Measurements from ENCODE around the gene ATRN. TPM values are rescaled to one million over a fixed set of nuclear protein-coding genes. Genes with fewer than 3 reads are reported as not detected.
A peak's percentile ranks its signal among the peaks of the same experiment; 100 is the strongest.

ATRN gene
- total and polyA plus RNA-seq, 2 of the 8 experiments (the other 6 are each of a cell fraction or from before 2014, with no cell fraction given): 12.0 to 17.4 TPM

- Histone ChIP-seq H3K9ac (replicated peaks in 1 of 4; ENCODE audit: extremely low read depth in 1 of 4, low read depth in 3 of 4, low read length in 3 of 4) (no peak overlapping the region), H3K56ac (replicated peaks; ENCODE audit: insufficient read length, low read depth, low read length) (no peak overlapping the region), H3K79me1 (ENCODE audit: low read depth, low read length) (no peaks in the 10 kb centered on the region), H3K9me3 (ENCODE audit: insufficient read depth in 2 of 2, low read depth in 1 of 2, low read length in 1 of 2) (no peaks in the 10 kb centered on the region), H3K27me3 (replicated peaks in 1 of 4; ENCODE audit: control insufficient read depth in 3 of 4, extremely low read depth in 1 of 4, insufficient read depth in 3 of 4, low read length in 3 of 4) (no peaks in the 10 kb centered on the region), H2AK5ac (ENCODE audit: low read depth, low read length) (no peak overlapping the region), H4K8ac (ENCODE audit: extremely low read depth, insufficient read depth, low read length) (peak overlapping the region; percentile 36; the same call in 1 of the 2 replicates), H3K4me2 (ENCODE audit: insufficient read depth in 1 of 2, low read depth in 2 of 2, low read length in 2 of 2) (no peak overlapping the region), H3K23ac (ENCODE audit: insufficient read length) (no peak overlapping the region), H3K79me2 (ENCODE audit: control insufficient read depth in 1 of 2, insufficient read depth in 2 of 2, low read length in 2 of 2) (no peaks in the 10 kb centered on the region), H3K14ac (ENCODE audit: insufficient read length) (no peak overlapping the region), H3K4me1 (replicated peaks in 1 of 4; ENCODE audit: control insufficient read depth in 3 of 4, insufficient read depth in 4 of 4, low read length in 3 of 4) (no peaks in the 10 kb centered on the region; a peak in 1 of 7 replicates), H3K18ac (ENCODE audit: extremely low read depth, low read length) (no peak overlapping the region), H2BK12ac (ENCODE audit: low read depth, low read length) (no peak overlapping the region), H3K27ac (ENCODE audit: low read depth, low read length) (no peak overlapping the region), H4K91ac (replicated peaks; ENCODE audit: insufficient read length, low read length) (no peak overlapping the region), H4K20me1 (replicated peaks in 1 of 2; ENCODE audit: control insufficient read depth in 1 of 2, insufficient read depth in 2 of 2, low read length in 2 of 2) (no peaks in the 10 kb centered on the region), H2BK120ac (replicated peaks; ENCODE audit: low read depth, low read length) (no peak overlapping the region), H2BK15ac (ENCODE audit: low read length) (no peak overlapping the region), H3K23me2 (ENCODE audit: low read depth, low read length) (no peaks in the 10 kb centered on the region), H4K5ac (ENCODE audit: insufficient read length, low read depth, low read length) (no peak overlapping the region), H3K36me3 (ENCODE audit: control insufficient read depth in 2 of 4, insufficient read depth in 4 of 4, low read length in 3 of 4) (no peaks in the 10 kb centered on the region), H2BK5ac (ENCODE audit: low read depth, low read length) (no peak overlapping the region), H3K4me3 (ENCODE audit: extremely low read depth in 1 of 4, insufficient read depth in 2 of 4, low read depth in 3 of 4, low read length in 4 of 4) (no peak overlapping the region), H2AFZ (ENCODE audit: low read length) (no peak overlapping the region), H2BK20ac (ENCODE audit: low read length) (no peak overlapping the region), H3K4ac (replicated peaks; ENCODE audit: insufficient read length, low read depth, low read length) (no peak overlapping the region)
- CTCF ChIA-PET (ENCODE audit: partially characterized antibody): interaction anchor here (0.8 to 2.2 kb wide), 9 partner anchors 15 to 91 kb away, joined by 3 to 9 read pairs (median 4); no protein-coding TSS in a partner anchor
- no peak for FAIRE-seq
- no peak for DNase-seq (ENCODE audit: low read depth in 1 of 2, low spot score in 2 of 2)
- POLR2A ChIA-PET (ENCODE audit: partially characterized antibody): no interaction called here
- 81% methylated on average over 17 of the region's 17 CpGs; no CpG with 5 or more reads in 1 of the 2 experiments for WGBS, 2 experiments (ENCODE audit: extremely low coverage in 1 of 2, insufficient coverage in 1 of 2, insufficient read length in 1 of 2, insufficient replicate concordance in 2 of 2, low coverage in 1 of 2, low lambda C conversion rate in 2 of 2, missing lambda C conversion rate in 1 of 2)
- TF ChIP-seq SP4 (IDR thresholded peaks at IDR 0.05; ENCODE audit: low read length): no peak
- no peak for TF ChIP-seq HDAC2 (IDR thresholded peaks at IDR 0.05; ENCODE audit: borderline replicate concordance in 1 of 2, low read depth in 2 of 2, low read length in 2 of 2)
- no peak for TF ChIP-seq RAD21 (IDR thresholded peaks at IDR 0.05 in 1 of 2, conservative IDR thresholded peaks at IDR 0.05 in 1 of 2; ENCODE audit: low read depth in 2 of 2, low read length in 2 of 2)
- TF ChIP-seq JUN (IDR thresholded peaks at IDR 0.05; ENCODE audit: low read depth, low read length): no peak
- TF ChIP-seq KDM4A (IDR thresholded peaks at IDR 0.05; ENCODE audit: low read depth, low read length, severe bottlenecking): no peak
- TF ChIP-seq CHD2 (IDR thresholded peaks at IDR 0.05; ENCODE audit: low read length): no peak
- TF ChIP-seq BRCA1 (IDR thresholded peaks at IDR 0.05; ENCODE audit: low read depth, low read length): no peak
- no peak for TF ChIP-seq JUND (IDR thresholded peaks at IDR 0.05; ENCODE audit: low read length)
- TF ChIP-seq RXRA (IDR thresholded peaks at IDR 0.05; ENCODE audit: insufficient read depth, low read depth, low read length): no peak
- no peak for TF ChIP-seq EGR1 (IDR thresholded peaks at IDR 0.05; ENCODE audit: borderline replicate concordance, low read depth, low read length)
- TF ChIP-seq YY1 (IDR thresholded peaks at IDR 0.05; ENCODE audit: low read depth, low read length): no peak
- TF ChIP-seq NRF1 (IDR thresholded peaks at IDR 0.05; ENCODE audit: low read depth, low read length): no peak
- no peak for TF ChIP-seq PHF8 (conservative IDR thresholded peaks at IDR 0.05; ENCODE audit: low read depth, low read length)
Measured at GRCh38 chr20:3654326-3655130, 183.7 kb downstream of the ATRN start.

Measured in H1 (cell line).